Osteoblast (primary cell): ENCODE results near the gene GPR31. TPM values are rescaled to one million over a fixed set of nuclear protein-coding genes. Genes with fewer than 3 reads are reported as not detected.

Experiments
- DNase-seq: peaks from one replicate; pipeline ENCODE4 v3.0.0; 2011; ENCODE audit warnings: low spot score, mixed read lengths; ENCODE audit not compliant: insufficient read length; ENCODE audit errors: missing footprints
- H2AFZ ChIP-seq: 2 replicates; pipeline ENCODE4 v1.6.0; 2011; ENCODE audit warnings: mild to moderate bottlenecking, low read length
- H3K27ac ChIP-seq: 2 replicates; pipeline ENCODE4 v1.5.1; 2011; ENCODE audit warnings: mild to moderate bottlenecking, low read depth, low read length, moderate library complexity
- H3K27me3 ChIP-seq: 2 replicates; pipeline ENCODE4 v1.6.0; 2012; ENCODE audit warnings: mild to moderate bottlenecking, control low read depth, inconsistent platforms, low read length, moderate library complexity; ENCODE audit not compliant: insufficient read depth
- H3K36me3 ChIP-seq: 2 replicates; pipeline ENCODE4 v1.5.1; 2011; ENCODE audit warnings: mild to moderate bottlenecking, low read length, control low read depth, moderate library complexity; ENCODE audit not compliant: insufficient read depth
- H3K4me1 ChIP-seq: 2 replicates; pipeline ENCODE4 v1.5.1; 2011; ENCODE audit warnings: mild to moderate bottlenecking, low read length, control low read depth, moderate library complexity; ENCODE audit not compliant: insufficient read depth
- H3K4me2 ChIP-seq: 2 replicates; pipeline ENCODE4 v1.6.0; 2011; ENCODE audit warnings: mild to moderate bottlenecking, low read length; ENCODE audit not compliant: insufficient read depth
- H3K4me3 ChIP-seq: fragments of 200-600 bp; sonication (generic); 3 replicates; pipeline ENCODE4 v1.5.1; 2012; ENCODE audit warnings: mild to moderate bottlenecking, low read length, inconsistent platforms; ENCODE audit not compliant: insufficient read depth
- H3K79me2 ChIP-seq: 2 replicates; pipeline ENCODE4 v1.6.0; 2012; ENCODE audit warnings: mild to moderate bottlenecking, low read length, control low read depth, inconsistent platforms; ENCODE audit not compliant: insufficient read depth
- H3K9me3 ChIP-seq: 2 replicates; pipeline ENCODE4 v1.5.1; 2011; ENCODE audit warnings: low read depth, low read length, control low read depth
- H4K20me1 ChIP-seq: 2 replicates; pipeline ENCODE4 v1.6.0; 2012; ENCODE audit warnings: mild to moderate bottlenecking, low read length, control low read depth; ENCODE audit not compliant: insufficient read depth
- total RNA-seq: library from RNA; depleted of rRNA; stranded (reverse); fragments of >200 nt; gene quantifications from 2 replicates; pipeline ENCODE4 v1.2.3, GENCODE V29; 2012
- TF ChIP-seq, protein P1 (sequence below): IDR thresholded peaks from 2 replicates; pipeline ENCODE4 v1.5.1; 2011; ENCODE audit warnings: mild to moderate bottlenecking, low read depth, low read length, moderate library complexity; ENCODE audit errors: extremely low read depth

Gene GPR31
- total RNA-seq, 1 donor = not detected

DNA sequence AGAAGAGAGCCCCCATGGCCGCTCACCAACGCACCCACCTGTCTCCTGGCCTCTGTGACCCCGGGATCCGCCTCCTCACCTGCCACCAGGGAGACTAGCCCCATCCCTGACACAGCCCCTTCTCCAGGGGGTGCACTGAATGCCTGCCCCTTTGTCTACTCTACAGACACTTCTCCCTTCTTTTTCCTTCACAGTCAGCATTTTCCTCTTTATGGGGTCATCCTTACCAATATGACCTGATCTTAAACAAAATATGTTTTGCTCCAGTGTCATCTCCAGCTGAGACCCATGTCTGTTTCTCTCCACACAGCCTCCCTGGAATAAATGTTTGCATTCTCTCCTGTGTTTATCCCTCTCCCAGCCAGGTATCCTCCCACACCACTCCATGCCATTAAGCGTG lies 49.5 kb downstream of the GPR31 start:
- no peak for DNase-seq
- Histone ChIP-seq H4K20me1 (no peaks in the 10 kb centered on the region), H3K36me3 (no peaks in the 10 kb centered on the region), H3K4me2 (no peak overlapping the region), H3K27me3 (no peaks in the 10 kb centered on the region), H3K4me3 (no peak overlapping the region), H3K9me3 (no peaks in the 10 kb centered on the region), H3K4me1 (no peaks in the 10 kb centered on the region), H3K79me2 (no peaks in the 10 kb centered on the region), H3K27ac (no peak overlapping the region), H2AFZ (no peak overlapping the region)
- TF ChIP-seq, protein P1, sequence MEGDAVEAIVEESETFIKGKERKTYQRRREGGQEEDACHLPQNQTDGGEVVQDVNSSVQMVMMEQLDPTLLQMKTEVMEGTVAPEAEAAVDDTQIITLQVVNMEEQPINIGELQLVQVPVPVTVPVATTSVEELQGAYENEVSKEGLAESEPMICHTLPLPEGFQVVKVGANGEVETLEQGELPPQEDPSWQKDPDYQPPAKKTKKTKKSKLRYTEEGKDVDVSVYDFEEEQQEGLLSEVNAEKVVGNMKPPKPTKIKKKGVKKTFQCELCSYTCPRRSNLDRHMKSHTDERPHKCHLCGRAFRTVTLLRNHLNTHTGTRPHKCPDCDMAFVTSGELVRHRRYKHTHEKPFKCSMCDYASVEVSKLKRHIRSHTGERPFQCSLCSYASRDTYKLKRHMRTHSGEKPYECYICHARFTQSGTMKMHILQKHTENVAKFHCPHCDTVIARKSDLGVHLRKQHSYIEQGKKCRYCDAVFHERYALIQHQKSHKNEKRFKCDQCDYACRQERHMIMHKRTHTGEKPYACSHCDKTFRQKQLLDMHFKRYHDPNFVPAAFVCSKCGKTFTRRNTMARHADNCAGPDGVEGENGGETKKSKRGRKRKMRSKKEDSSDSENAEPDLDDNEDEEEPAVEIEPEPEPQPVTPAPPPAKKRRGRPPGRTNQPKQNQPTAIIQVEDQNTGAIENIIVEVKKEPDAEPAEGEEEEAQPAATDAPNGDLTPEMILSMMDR = no peak

DNA sequence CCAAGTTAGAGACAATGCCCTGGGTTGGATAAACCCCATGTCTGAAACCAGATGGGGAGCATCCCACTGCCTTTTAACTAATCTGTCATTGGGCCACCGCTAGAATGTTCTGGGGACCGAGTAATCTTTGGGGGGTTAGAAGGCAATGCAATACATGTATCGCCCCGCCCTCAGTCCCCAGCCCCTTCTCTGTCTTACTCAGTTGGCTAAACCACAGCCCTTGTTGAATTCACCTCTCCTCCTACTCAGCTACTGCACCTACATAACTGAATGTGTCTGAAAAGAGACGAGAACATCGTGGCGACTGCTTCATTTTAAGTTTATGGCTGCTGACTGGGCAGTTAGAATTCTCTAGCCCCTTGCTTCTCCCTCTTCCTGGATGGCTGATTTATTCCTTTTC lies 50.0 kb downstream of the GPR31 start:
- TF ChIP-seq, protein P1 = no peak
- no peak overlapping the region for H3K4me3 ChIP-seq

DNA sequence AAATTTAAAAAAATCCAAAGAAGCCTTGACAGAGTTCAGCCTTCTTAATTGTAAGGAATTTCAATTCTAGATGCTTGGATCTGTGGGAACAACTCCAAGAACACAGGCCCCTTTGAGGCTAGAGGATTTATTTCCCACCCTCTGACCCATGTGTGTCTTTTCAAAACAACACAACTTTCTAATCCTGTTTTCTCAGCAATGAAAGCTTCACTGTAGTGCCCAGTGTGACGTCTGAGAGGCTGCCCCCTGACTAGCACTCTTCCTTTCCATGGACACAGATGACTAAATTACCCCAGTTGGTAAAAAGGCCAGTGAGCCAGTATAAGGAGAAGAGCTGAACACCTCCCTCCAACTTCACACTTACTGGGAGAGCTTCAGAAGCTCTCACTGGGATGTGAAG lies 51.4 kb downstream of the GPR31 start:
- Histone ChIP-seq H2AFZ (no peak overlapping the region), H3K36me3 (no peaks in the 10 kb centered on the region), H3K4me3 (no peak overlapping the region), H3K27me3 (no peaks in the 10 kb centered on the region), H3K4me2 (no peak overlapping the region), H3K27ac (no peak overlapping the region), H3K79me2 (no peaks in the 10 kb centered on the region), H3K9me3 (no peaks in the 10 kb centered on the region), H4K20me1 (no peaks in the 10 kb centered on the region), H3K4me1 (no peaks in the 10 kb centered on the region)
- DNase-seq = no peak
- TF ChIP-seq, protein P1 = no peak

More for the DNA sequence above, 50.0 kb downstream of the GPR31 start:
- Histone ChIP-seq H3K4me1 (no peaks in the 10 kb centered on the region), H2AFZ (no peak overlapping the region), H3K9me3 (no peaks in the 10 kb centered on the region), H3K79me2 (no peaks in the 10 kb centered on the region), H3K4me2 (no peak overlapping the region), H4K20me1 (no peaks in the 10 kb centered on the region), H3K27me3 (no peaks in the 10 kb centered on the region), H3K36me3 (no peaks in the 10 kb centered on the region), H3K27ac (no peak overlapping the region)
- no peak for DNase-seq

Other genes starting within 250 kb of the GPR31 start
- 41.3 and 47.8 TPM in 2 replicates for gene RNASET2, start 201.4 kb downstream of the GPR31 start, total RNA-seq
- gene CEP43, start 158.6 kb downstream of the GPR31 start, total RNA-seq = 19.4 and 19.5 TPM in 2 replicates
- gene CCR6, start 34.9 kb downstream of the GPR31 start, total RNA-seq = not detected in 2 replicates
- gene UNC93A, start 133.3 kb upstream of the GPR31 start, total RNA-seq = not detected in 2 replicates
- not detected in 2 replicates for gene TTLL2, start 167.1 kb upstream of the GPR31 start, total RNA-seq